Measurements from ENCODE around the gene HSPG2. TPM values are rescaled to one million over a fixed set of nuclear protein-coding genes. Genes with fewer than 3 reads are reported as not detected.
A peak's percentile ranks its signal among the peaks of the same experiment; 100 is the strongest.

HSPG2 gene
- total and polyA plus RNA-seq, 9 of the 15 experiments (the other 6 are each of a cell fraction or from before 2014, with no cell fraction given), result 0.14 to 160 (median 15.7) TPM

DNA sequence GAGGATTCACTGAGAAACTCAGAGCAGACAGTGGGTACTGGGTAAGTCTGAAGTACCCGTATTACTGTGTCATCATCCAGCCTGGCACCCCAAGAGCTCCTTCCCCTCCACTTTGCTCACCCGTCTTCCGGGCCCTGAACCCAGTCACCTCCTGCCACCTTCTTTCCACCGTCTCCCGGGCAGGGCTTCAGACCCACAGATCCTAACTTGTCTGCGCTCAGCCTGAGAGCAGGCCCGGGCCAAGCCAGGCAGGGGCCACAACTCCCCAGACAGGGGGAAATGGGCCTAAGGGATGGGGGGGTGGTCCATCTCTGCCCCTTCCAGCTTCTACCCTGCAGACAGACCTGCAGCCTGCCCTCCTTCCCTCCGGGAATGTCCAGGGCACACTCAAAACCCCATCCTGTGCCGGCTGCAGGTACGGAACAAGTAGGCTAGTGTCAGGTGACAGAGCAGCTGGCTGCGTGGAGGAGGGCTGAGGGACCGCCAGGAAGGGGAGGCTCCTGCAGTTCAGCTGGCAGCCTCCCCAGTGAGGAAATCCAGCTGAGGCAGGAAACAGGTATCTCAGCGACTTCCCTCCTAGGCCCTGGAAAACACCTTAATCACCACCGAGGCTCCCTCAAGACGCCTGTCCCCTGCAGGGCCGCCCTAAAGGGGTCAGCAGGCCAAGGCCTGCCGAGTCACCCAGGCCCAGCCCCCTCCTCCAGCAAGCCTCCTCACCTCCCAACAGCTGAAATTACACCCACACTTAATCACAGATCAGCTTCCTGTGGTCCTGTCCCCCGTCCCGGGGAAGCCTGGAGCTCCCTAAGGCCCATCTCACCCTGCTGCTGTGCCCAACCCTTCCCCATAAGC is 3.5 kb downstream of the HSPG2 start (continued):
- TF ChIP-seq, protein P1, sequence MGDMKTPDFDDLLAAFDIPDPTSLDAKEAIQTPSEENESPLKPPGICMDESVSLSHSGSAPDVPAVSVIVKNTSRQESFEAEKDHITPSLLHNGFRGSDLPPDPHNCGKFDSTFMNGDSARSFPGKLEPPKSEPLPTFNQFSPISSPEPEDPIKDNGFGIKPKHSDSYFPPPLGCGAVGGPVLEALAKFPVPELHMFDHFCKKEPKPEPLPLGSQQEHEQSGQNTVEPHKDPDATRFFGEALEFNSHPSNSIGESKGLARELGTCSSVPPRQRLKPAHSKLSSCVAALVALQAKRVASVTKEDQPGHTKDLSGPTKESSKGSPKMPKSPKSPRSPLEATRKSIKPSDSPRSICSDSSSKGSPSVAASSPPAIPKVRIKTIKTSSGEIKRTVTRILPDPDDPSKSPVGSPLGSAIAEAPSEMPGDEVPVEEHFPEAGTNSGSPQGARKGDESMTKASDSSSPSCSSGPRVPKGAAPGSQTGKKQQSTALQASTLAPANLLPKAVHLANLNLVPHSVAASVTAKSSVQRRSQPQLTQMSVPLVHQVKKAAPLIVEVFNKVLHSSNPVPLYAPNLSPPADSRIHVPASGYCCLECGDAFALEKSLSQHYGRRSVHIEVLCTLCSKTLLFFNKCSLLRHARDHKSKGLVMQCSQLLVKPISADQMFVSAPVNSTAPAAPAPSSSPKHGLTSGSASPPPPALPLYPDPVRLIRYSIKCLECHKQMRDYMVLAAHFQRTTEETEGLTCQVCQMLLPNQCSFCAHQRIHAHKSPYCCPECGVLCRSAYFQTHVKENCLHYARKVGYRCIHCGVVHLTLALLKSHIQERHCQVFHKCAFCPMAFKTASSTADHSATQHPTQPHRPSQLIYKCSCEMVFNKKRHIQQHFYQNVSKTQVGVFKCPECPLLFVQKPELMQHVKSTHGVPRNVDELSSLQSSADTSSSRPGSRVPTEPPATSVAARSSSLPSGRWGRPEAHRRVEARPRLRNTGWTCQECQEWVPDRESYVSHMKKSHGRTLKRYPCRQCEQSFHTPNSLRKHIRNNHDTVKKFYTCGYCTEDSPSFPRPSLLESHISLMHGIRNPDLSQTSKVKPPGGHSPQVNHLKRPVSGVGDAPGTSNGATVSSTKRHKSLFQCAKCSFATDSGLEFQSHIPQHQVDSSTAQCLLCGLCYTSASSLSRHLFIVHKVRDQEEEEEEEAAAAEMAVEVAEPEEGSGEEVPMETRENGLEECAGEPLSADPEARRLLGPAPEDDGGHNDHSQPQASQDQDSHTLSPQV (IDR thresholded peaks at IDR 0.05), result 0 out of 2 replicates have a peak, but pooled peaks have one; percentile 21
- TF ChIP-seq CBFA2T3 (IDR thresholded peaks at IDR 0.05), result peak; percentile 51
- no peak for TF ChIP-seq SP1 (CRISPR knock-in tag; IDR thresholded peaks at IDR 0.05)
- 0 out of 4 replicates have a peak, but pooled peaks of 1 of the 2 experiments have one; percentile 33 for TF ChIP-seq TRIM24 (IDR thresholded peaks at IDR 0.05)
- no peak for TF ChIP-seq ZKSCAN8 (CRISPR knock-in tag; IDR thresholded peaks at IDR 0.05)
- TF ChIP-seq HOXB6 (CRISPR knock-in tag; IDR thresholded peaks at IDR 0.05; ENCODE audit: borderline replicate concordance), result no peak
- TF ChIP-seq MAX (CRISPR knock-in tag; IDR thresholded peaks at IDR 0.05), result peak; percentile 43; the same call in 1 of the 2 replicates
- no peak for TF ChIP-seq E2F8 (IDR thresholded peaks at IDR 0.05; ENCODE audit: low read depth, partially characterized antibody)
- TF ChIP-seq FOXP1 (CRISPR knock-in tag; IDR thresholded peaks at IDR 0.05), result peak; percentile 43; the same call in 1 of the 2 replicates
- TF ChIP-seq CEBPB (tag; IDR thresholded peaks at IDR 0.05), result no peak
- no peak for TF ChIP-seq MYBL2 (IDR thresholded peaks at IDR 0.05; ENCODE audit: low read depth)
- 0 out of 2 replicates have a peak, but pooled peaks have one; percentile 19 for TF ChIP-seq MYBL2 (CRISPR knock-in tag; IDR thresholded peaks at IDR 0.05; ENCODE audit: borderline replicate concordance)
- TF ChIP-seq ARID1B (IDR thresholded peaks at IDR 0.05), result peak; percentile 54
- TF ChIP-seq, protein P2, sequence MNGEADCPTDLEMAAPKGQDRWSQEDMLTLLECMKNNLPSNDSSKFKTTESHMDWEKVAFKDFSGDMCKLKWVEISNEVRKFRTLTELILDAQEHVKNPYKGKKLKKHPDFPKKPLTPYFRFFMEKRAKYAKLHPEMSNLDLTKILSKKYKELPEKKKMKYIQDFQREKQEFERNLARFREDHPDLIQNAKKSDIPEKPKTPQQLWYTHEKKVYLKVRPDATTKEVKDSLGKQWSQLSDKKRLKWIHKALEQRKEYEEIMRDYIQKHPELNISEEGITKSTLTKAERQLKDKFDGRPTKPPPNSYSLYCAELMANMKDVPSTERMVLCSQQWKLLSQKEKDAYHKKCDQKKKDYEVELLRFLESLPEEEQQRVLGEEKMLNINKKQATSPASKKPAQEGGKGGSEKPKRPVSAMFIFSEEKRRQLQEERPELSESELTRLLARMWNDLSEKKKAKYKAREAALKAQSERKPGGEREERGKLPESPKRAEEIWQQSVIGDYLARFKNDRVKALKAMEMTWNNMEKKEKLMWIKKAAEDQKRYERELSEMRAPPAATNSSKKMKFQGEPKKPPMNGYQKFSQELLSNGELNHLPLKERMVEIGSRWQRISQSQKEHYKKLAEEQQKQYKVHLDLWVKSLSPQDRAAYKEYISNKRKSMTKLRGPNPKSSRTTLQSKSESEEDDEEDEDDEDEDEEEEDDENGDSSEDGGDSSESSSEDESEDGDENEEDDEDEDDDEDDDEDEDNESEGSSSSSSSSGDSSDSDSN (IDR thresholded peaks at IDR 0.05; ENCODE audit: borderline replicate concordance in 1 of 2, low read depth in 2 of 2, low read length in 2 of 2), result 0 out of 4 replicates have a peak, but pooled peaks of 1 of the 2 experiments have one; percentile 57
- no peak for TF ChIP-seq U2AF1 (optimal IDR thresholded peaks at IDR 0.05; ENCODE audit: low read depth, low read length)
- peak; percentile 50; the same call in 1 of the 2 replicates for TF ChIP-seq SPI1 (IDR thresholded peaks at IDR 0.05; ENCODE audit: borderline replicate concordance, low read depth, low read length)
- peak; percentile 80 for TF ChIP-seq NFE2 (IDR thresholded peaks at IDR 0.05; ENCODE audit: low read depth)
- peak; percentile 66 for TF ChIP-seq ZEB2 (IDR thresholded peaks at IDR 0.05)
